ENCODE results near the gene GUCA1A.

- TF ChIP-seq CTCF (conservative IDR thresholded peaks at IDR 0.05 in 1 of 2, IDR thresholded peaks at IDR 0.05 in 1 of 2; ENCODE audit: extremely low read depth in 1 of 2, insufficient read depth in 1 of 2, low read depth in 1 of 2, low read length in 2 of 2) (no peak), EZH2 (IDR thresholded peaks at IDR 0.05; ENCODE audit: borderline replicate concordance, low read length) (no peak)
These were observed 20.3 kb downstream of the GUCA1A start for GRCh38 chr6:42193491-42193894.
